ENCODE results near the gene LFNG.
"Not testable (repeated sequence)": the region's sequence is repeated elsewhere in the genome, so short reads cannot be mapped to it uniquely, and the experiment has no call there.

LFNG gene

GRCh38 chr7:2533566-2533965 is 14.0 kb downstream of the LFNG start:
- H3K4me3 Mint-ChIP-seq: not testable (repeated sequence)

GRCh38 chr7:2534214-2534613 is 14.6 kb downstream of the LFNG start:
- not testable (repeated sequence) for H3K27ac Mint-ChIP-seq; H3K4me3 Mint-ChIP-seq; H3K36me3 Mint-ChIP-seq (ENCODE audit: low read depth); H3K9me3 Mint-ChIP-seq; DNase-seq; H3K4me1 Mint-ChIP-seq; H3K27me3 Mint-ChIP-seq (ENCODE audit: low read depth, poor library complexity)

More at GRCh38 chr7:2533566-2533965, 14.0 kb downstream of the LFNG start:
- not testable (repeated sequence) for H3K36me3 Mint-ChIP-seq (ENCODE audit: low read depth); H3K4me1 Mint-ChIP-seq; H3K27me3 Mint-ChIP-seq (ENCODE audit: low read depth, poor library complexity); H3K27ac Mint-ChIP-seq; DNase-seq; H3K9me3 Mint-ChIP-seq

DNA sequence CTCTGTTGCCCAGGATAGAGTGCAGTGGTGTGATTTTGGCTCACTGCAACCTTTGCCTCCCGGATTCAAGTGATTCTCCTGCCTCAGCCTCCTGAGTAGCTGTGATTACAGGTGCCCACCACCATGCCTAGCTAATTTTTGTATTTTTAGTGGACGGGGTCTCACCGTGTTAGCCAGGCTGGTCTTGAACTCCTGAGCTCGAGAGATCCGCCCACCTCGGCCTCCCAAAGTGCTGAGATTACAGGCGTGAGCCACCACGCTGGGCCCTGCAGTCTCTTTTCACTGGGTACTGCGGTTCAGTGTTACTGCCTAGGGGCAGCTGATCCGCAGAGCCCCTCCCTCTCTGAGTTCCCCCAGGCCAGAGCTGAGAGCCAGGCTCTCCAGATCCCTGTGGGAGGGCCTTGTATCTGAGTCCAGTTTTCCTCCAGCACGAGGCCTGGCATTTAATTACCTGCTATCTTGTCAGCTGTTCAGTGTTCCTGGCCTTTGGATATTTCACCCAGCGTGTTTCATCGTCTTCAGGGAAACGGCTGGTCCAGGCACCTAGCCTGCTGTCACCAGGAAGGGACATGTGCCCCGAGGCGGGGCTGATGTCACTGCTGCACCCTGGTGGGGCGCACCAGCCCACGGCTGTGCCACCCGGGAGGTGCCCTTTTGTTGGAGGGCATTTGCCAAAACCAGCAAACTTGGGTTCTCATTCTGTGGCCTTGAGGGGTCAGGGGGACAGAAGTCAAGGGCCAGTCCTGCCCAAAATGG is 16.5 kb downstream of the LFNG start:
- H3K27ac Mint-ChIP-seq; H3K9me3 Mint-ChIP-seq; H3K27me3 Mint-ChIP-seq (ENCODE audit: low read depth, poor library complexity); H3K4me3 Mint-ChIP-seq; H3K4me1 Mint-ChIP-seq; DNase-seq; H3K36me3 Mint-ChIP-seq (ENCODE audit: low read depth): not testable (repeated sequence)

- H3K4me1 Mint-ChIP-seq: no peaks in the 10 kb centered on the region
- peaks cover 2% of the 10 kb centered on the region for H3K9me3 Mint-ChIP-seq
- H3K4me3 Mint-ChIP-seq: no peak overlapping the region
- DNase-seq: no peak
- H3K27me3 Mint-ChIP-seq (ENCODE audit: low read depth, poor library complexity): no peaks in the 10 kb centered on the region
- TF ChIP-seq, protein P1, sequence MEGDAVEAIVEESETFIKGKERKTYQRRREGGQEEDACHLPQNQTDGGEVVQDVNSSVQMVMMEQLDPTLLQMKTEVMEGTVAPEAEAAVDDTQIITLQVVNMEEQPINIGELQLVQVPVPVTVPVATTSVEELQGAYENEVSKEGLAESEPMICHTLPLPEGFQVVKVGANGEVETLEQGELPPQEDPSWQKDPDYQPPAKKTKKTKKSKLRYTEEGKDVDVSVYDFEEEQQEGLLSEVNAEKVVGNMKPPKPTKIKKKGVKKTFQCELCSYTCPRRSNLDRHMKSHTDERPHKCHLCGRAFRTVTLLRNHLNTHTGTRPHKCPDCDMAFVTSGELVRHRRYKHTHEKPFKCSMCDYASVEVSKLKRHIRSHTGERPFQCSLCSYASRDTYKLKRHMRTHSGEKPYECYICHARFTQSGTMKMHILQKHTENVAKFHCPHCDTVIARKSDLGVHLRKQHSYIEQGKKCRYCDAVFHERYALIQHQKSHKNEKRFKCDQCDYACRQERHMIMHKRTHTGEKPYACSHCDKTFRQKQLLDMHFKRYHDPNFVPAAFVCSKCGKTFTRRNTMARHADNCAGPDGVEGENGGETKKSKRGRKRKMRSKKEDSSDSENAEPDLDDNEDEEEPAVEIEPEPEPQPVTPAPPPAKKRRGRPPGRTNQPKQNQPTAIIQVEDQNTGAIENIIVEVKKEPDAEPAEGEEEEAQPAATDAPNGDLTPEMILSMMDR (IDR thresholded peaks at IDR 0.05): no peak
- H3K36me3 Mint-ChIP-seq (ENCODE audit: low read depth): no peaks in the 10 kb centered on the region
- H3K27ac Mint-ChIP-seq: no peak overlapping the region
These were observed 18.6 kb downstream of the LFNG start for GRCh38 chr7:2537981-2538851.

DNA sequence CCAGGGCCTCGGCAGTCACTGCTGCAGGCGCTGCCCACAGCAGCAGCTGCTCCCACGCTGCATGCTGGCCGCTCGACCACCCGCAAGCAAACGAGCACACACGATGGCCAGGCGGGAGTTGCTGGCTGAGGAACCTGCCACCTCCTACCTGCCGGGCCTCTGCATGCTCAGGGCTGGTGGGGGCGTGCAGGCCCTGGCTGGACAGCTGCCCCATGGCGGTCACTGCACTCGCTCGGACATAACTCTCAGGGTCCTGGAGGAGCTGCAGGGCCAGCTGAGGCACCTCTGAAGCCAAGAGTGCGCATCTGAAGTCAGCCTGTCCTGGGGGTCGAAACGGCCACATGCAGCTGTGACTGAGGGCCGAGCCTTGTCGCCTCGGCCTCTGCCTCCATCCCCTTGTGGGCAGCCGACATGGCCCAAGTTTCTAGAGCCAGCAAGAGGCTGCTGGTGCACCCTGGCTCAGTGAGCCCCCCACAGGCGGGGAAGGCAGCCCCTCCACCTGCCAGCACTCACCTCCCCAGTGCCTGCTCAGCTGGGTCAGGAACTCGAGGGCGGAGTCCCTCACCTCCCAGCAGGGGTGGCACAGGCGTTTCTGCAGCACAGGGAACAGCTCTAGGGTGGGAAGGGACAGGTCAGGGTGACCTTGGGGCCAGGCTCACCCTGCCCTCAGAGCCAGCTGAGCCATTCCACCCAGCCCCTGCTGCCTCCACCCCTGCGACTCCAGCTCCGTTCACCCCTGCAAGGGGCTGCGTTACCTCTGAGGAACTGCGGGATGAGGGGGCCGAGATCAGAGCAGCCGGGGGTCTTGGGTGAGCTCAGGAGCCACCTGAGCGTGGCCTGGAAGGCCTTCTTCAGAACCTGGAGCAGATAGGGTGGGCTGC is 19.7 kb downstream of the LFNG start:
- Mint-ChIP-seq H3K36me3 (ENCODE audit: low read depth) (no peaks in the 10 kb centered on the region), H3K4me3 (no peak overlapping the region), H3K27me3 (ENCODE audit: low read depth, poor library complexity) (no peaks in the 10 kb centered on the region), H3K4me1 (no peaks in the 10 kb centered on the region), H3K9me3 (peaks cover 2% of the 10 kb centered on the region), H3K27ac (no peak overlapping the region)
- TF ChIP-seq, protein P1 (IDR thresholded peaks at IDR 0.05): no peak
- DNase-seq: no peak

- Mint-ChIP-seq H3K9me3 (peaks cover 2% of the 10 kb centered on the region), H3K36me3 (ENCODE audit: low read depth) (no peaks in the 10 kb centered on the region), H3K27ac (no peak overlapping the region), H3K4me3 (no peak overlapping the region), H3K27me3 (ENCODE audit: low read depth, poor library complexity) (no peaks in the 10 kb centered on the region), H3K4me1 (no peaks in the 10 kb centered on the region)
- TF ChIP-seq, protein P1 (IDR thresholded peaks at IDR 0.05): no peak
- no peak for DNase-seq
These were observed 20.6 kb downstream of the LFNG start for GRCh38 chr7:2540133-2540532.

DNA sequence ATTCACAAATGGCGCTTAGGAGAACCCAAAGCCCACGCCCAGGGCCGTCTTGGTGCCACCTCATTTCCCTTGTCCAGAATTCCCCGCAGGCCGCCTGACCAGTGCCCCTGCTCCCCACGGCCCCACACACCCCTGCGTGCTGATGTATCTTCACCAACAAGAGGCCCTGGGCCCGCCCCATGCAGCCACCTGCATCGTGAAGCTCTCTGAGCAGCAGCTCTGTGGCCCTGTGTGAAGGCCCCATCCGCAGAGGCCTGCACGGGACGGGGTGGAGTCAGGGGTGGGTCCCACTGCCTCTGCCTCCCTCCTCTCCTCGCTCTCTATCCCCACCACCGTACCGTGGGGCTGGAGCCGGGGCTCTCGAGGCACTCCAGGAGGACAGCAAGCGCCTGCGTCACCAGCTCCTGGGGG is 21.1 kb downstream of the LFNG start:
- Mint-ChIP-seq H3K4me1 (no peaks in the 10 kb centered on the region), H3K9me3 (no peaks in the 10 kb centered on the region), H3K4me3 (no peak overlapping the region), H3K27me3 (ENCODE audit: low read depth, poor library complexity) (no peaks in the 10 kb centered on the region), H3K27ac (no peak overlapping the region), H3K36me3 (ENCODE audit: low read depth) (peaks cover 2% of the 10 kb centered on the region)
- DNase-seq: no peak
- TF ChIP-seq, protein P1 (IDR thresholded peaks at IDR 0.05): no peak

All from nephron progenitor cell (in vitro differentiated cells).